AG08395 (cell line): ENCODE data around the gene ATP8B4.

Experiments
- DNase-seq: peaks from one replicate; pipeline ENCODE4 v3.0.0; 2012; ENCODE audit warnings: mixed read lengths, low spot score

Gene ATP8B4

DNA sequence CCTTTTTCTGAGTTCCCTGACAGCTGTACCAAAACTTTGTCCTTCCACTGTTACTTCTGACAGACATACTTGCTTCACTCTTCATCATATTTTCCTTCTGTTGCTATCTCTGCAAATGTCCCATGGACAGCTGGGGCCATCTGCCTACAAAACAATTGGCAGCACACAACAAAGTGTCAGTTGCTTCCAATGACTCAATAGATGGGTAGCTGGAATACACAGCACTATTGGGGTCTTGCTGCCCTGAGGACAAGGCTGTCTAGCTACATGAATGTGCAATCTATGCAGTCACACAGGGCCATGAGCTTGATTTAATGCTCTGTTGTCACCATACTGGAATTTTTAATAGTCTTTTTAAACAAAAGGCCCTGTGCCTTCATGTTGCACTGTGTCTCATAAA lies 305.4 kb downstream of the ATP8B4 start:
- DNase-seq, result no peak

DNA sequence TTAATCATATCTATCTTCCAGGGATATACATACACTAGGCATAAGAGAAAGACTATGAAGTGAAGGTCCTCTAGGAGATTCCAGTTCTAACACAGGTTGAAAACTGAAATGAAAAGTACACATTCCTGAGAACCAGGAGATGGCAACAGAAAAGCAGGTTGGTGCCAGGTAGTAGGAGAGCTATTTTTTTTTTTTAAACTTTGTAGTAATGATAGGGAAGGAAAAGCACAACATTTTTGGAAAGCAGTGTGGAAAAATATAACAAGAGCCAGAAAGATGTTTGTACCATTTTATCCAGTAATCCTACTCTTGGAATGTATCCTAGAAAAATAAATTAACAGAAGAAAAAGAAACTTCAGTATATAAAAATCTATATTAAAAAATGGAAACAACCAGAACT lies 308.3 kb downstream of the ATP8B4 start:
- DNase-seq, result no peak

DNA sequence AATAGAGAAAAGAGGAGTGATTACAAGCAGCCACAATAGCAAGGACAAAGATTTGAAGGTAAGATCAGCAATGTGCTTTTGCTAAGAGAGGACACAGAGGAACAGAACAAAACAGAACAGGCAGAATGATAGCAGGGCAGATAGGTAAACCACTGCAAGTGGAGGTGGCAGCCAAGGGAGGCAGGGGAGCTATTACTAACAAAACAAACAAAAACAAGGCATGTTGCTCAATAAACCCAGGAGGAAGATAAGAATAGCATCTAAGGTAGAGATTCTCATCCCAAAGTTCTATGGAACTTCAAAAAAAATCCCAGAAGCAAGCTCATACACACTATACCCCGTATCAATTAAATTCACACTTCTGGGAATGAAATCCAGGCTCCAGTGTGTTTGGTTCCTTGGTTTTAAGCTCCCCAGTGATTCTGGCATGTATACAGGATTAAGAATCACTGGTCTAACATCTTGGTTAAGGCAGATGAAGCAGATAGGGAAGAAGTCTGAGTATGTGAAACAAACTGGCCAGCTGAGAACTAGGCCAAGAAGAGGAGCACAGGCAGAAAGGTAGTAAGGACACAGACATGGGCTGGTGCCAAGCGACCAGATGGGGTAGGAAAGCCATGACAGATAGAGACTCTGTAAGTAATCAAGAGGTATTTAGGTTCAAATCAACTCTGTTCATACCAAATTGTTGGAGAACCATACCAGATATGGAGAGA lies 309.0 kb downstream of the ATP8B4 start:
- no peak for DNase-seq

DNA sequence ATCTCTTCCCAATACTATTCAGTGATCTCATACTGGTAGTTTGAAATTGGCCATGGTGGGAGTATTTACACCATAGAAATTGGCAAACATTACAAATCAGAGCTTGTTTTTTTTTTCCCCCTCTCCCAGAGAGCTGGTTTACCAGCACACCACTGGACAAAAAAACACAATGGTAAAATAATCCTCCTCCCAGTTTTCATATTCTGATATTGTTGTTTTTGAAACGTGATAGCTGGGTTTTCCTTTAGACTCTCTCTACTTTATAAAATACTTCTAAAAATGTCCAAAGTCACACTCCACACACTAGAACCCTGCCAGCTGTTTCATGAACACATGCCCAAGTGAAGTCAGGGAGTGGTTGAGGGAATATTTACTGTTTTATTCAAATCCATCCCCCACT lies 310.7 kb downstream of the ATP8B4 start:
- DNase-seq, result no peak
